A673 (cell line): ENCODE measurements around the gene SLC41A3. TPM values are rescaled to one million over a fixed set of nuclear protein-coding genes. Genes with fewer than 3 reads are reported as not detected.

ENCODE experiments used
- BruUV-seq: library from RNA; stranded (reverse); fragments of 400-500 nt; replicated peaks from 2 replicates; lab custom pipeline; 2021; lab: Mats Ljungman, UMichigan
- CTCF ChIA-PET: fragments of 300-600 bp; sonication (Branson Sonifier 250); formaldehyde crosslinking; loops from one replicate; lab custom pipeline; 2022; ENCODE audit warnings: antibody characterized with exemption; lab: Charles Lee
- POLR2A ChIA-PET: fragments of 300-600 bp; sonication (Branson Sonifier 250); formaldehyde crosslinking; loops from one replicate; lab custom pipeline; 2022; ENCODE audit warnings: antibody characterized with exemption; ENCODE audit not compliant: low non-redundant PET; lab: Charles Lee
- DNase-seq: peaks from one replicate; pipeline ENCODE4 v3.0.0-alpha.2; 2015; ENCODE audit warnings: low spot score
- H3K27ac ChIP-seq: fragments of 200-600 bp; sonication (generic); 2 replicates; pipeline ENCODE4 v1.5.1; 2016; ENCODE audit warnings: mixed run types, low read depth, mild to moderate bottlenecking, mixed read lengths, antibody characterized with exemption, low read length; ENCODE audit not compliant: poor library complexity, severe bottlenecking
- H3K27me3 ChIP-seq: fragments of 200-600 bp; sonication (generic); replicated peaks from 2 replicates; pipeline ENCODE4 v1.6.1; 2017; ENCODE audit warnings: mixed run types, low read depth, mild to moderate bottlenecking, mixed read lengths, antibody characterized with exemption, low read length; ENCODE audit not compliant: insufficient read depth, poor library complexity
- H3K36me3 ChIP-seq: fragments of 200-600 bp; sonication (generic); 2 replicates; pipeline ENCODE4 v1.6.1; 2016; ENCODE audit warnings: mixed run types, mild to moderate bottlenecking, mixed read lengths, antibody characterized with exemption, low read length; ENCODE audit not compliant: insufficient read depth, poor library complexity, severe bottlenecking
- H3K4me1 ChIP-seq: fragments of 200-600 bp; sonication (generic); 2 replicates; pipeline ENCODE4 v1.6.1; 2017; ENCODE audit warnings: mixed run types, mild to moderate bottlenecking, mixed read lengths, antibody characterized with exemption, low read length; ENCODE audit not compliant: insufficient read depth, poor library complexity, severe bottlenecking
- H3K4me3 ChIP-seq: fragments of 200-600 bp; sonication (generic); 2 replicates; pipeline ENCODE4 v1.5.1; 2016; ENCODE audit warnings: low read depth, mixed run types, mild to moderate bottlenecking, mixed read lengths, low read length; ENCODE audit not compliant: poor library complexity, severe bottlenecking
- H3K9me3 ChIP-seq: fragments of 200-600 bp; sonication (generic); 2 replicates; pipeline ENCODE4 v1.6.1; 2016; ENCODE audit warnings: mixed run types, low read depth, mild to moderate bottlenecking, mixed read lengths, antibody characterized with exemption, low read length; ENCODE audit not compliant: poor library complexity, severe bottlenecking
- CTCF ChIP-seq: fragments of 300-800, 200-600 bp; sonication (generic); conservative IDR thresholded peaks from 2 replicates; pipeline ENCODE4 v1.5.1; 2017; ENCODE audit warnings: low read depth, mild to moderate bottlenecking, antibody characterized with exemption, low read length, moderate library complexity, mixed read lengths
- EZH2 ChIP-seq: fragments of 200-600 bp; sonication (generic); IDR thresholded peaks from 2 replicates; pipeline ENCODE4 v1.6.1; 2017; ENCODE audit warnings: borderline replicate concordance, low read depth, mild to moderate bottlenecking, mixed read lengths, antibody characterized with exemption, low read length; ENCODE audit not compliant: poor library complexity, severe bottlenecking
- intact Hi-C: fragments of 100-400 bp; cut with micrococcal nuclease; formaldehyde crosslinking; loops from one replicate; pipeline ENCODE4 v1.10.0; 2022; ENCODE audit not compliant: unreplicated experiment
- total RNA-seq: library from RNA; stranded (reverse); gene quantifications from 2 replicates; pipeline ENCODE4 v1.2.3, GENCODE V29; 2021

The SLC41A3 gene
- total RNA-seq, 1 experiment from 2014 or later: 56.5 TPM

GRCh38 chr3:126129398-126129891, 45.5 kb upstream of the SLC41A3 start:
- Histone ChIP-seq H3K4me3 (no peak overlapping the region), H3K4me1 (peaks cover 10% of the 10 kb centered on the region), H3K27ac (no peak overlapping the region), H3K27me3 (no peaks in the 10 kb centered on the region), H3K9me3 (no peaks in the 10 kb centered on the region), H3K36me3 (no peaks in the 10 kb centered on the region)
- intact Hi-C loops: no loop called here
- ChIA-PET CTCF (no interaction called here), POLR2A (no interaction called here)
- TF ChIP-seq CTCF (no peak), EZH2 (no peak)
- BruUV-seq: no TSS peak
- DNase-seq: no peak

- no peak overlapping the region for H3K27ac ChIP-seq
- peaks cover 4% of the 10 kb centered on the region for H3K4me1 ChIP-seq
- H3K4me3 ChIP-seq: no peak overlapping the region
- intact Hi-C loops: no loop called here
- TF ChIP-seq CTCF: no peak
- TF ChIP-seq EZH2: no peak
- BruUV-seq: no TSS peak
- no peaks in the 10 kb centered on the region for H3K9me3 ChIP-seq
- ChIA-PET CTCF (no interaction called here), POLR2A (no interaction called here)
- no peak for DNase-seq
- no peaks in the 10 kb centered on the region for H3K36me3 ChIP-seq
- H3K27me3 ChIP-seq: no peaks in the 10 kb centered on the region
Measured at GRCh38 chr3:126128504-126129397, 44.8 kb upstream of the SLC41A3 start.

GRCh38 chr3:126127904-126128303, 44.0 kb upstream of the SLC41A3 start:
- Histone ChIP-seq H3K9me3 (no peaks in the 10 kb centered on the region), H3K4me1 (no peaks in the 10 kb centered on the region), H3K27ac (no peak overlapping the region), H3K27me3 (no peaks in the 10 kb centered on the region), H3K4me3 (no peak overlapping the region), H3K36me3 (no peaks in the 10 kb centered on the region)
- ChIA-PET POLR2A (no interaction called here), CTCF (no interaction called here)
- BruUV-seq: no TSS peak
- no peak for DNase-seq
- intact Hi-C loops: no loop called here
- no peak for TF ChIP-seq EZH2
